ENCODE data around the gene UPP2. TPM values are rescaled to one million over a fixed set of nuclear protein-coding genes. Genes with fewer than 3 reads are reported as not detected.

UPP2 gene
- total RNA-seq, 1 donor from 2014 or later, result not detected

GRCh38 chr2:158128168-158128973 is 26.7 kb downstream of the UPP2 start:
- Histone ChIP-seq H3K4me3 (no peak overlapping the region), H3K27ac (no peak overlapping the region), H3K36me3 (no peaks in the 10 kb centered on the region), H3K27me3 (no peaks in the 10 kb centered on the region), H3K4me1 (no peaks in the 10 kb centered on the region), H3K9me3 (no peaks in the 10 kb centered on the region)
- DNase-seq, result no peak
- intact Hi-C loops (cut with DNase I), result no loop called here
- ATAC-seq, result no peak
- TF ChIP-seq CTCF (IDR thresholded peaks at IDR 0.05), result no peak

GRCh38 chr2:158129037-158129436 is 27.4 kb downstream of the UPP2 start:
- H3K27ac ChIP-seq, result no peak overlapping the region
- TF ChIP-seq CTCF (IDR thresholded peaks at IDR 0.05), result no peak

GRCh38 chr2:158130832-158131473 is 29.3 kb downstream of the UPP2 start:
- no peak overlapping the region for H3K4me3 ChIP-seq
- intact Hi-C loops (cut with DNase I), result no loop called here
- ATAC-seq (peak; percentile 52), DNase-seq (no peak)
- no peaks in the 10 kb centered on the region for H3K27me3 ChIP-seq
- H3K9me3 ChIP-seq, result no peaks in the 10 kb centered on the region
- H3K4me1 ChIP-seq, result no peaks in the 10 kb centered on the region
- no peak for TF ChIP-seq CTCF (IDR thresholded peaks at IDR 0.05)
- H3K36me3 ChIP-seq, result no peaks in the 10 kb centered on the region
- no peak overlapping the region for H3K27ac ChIP-seq

More at GRCh38 chr2:158129037-158129436, 27.4 kb downstream of the UPP2 start:
- no peaks in the 10 kb centered on the region for H3K4me1 ChIP-seq
- H3K9me3 ChIP-seq, result no peaks in the 10 kb centered on the region
- H3K27me3 ChIP-seq, result no peaks in the 10 kb centered on the region
- ATAC-seq (no peak), DNase-seq (no peak)
- no peak overlapping the region for H3K4me3 ChIP-seq
- intact Hi-C loops (cut with DNase I), result no loop called here
- H3K36me3 ChIP-seq, result no peaks in the 10 kb centered on the region

GRCh38 chr2:158131483-158131912 is 29.8 kb downstream of the UPP2 start:
- no peak overlapping the region for H3K27ac ChIP-seq
- H3K27me3 ChIP-seq, result no peaks in the 10 kb centered on the region
- H3K4me3 ChIP-seq, result no peak overlapping the region
- H3K9me3 ChIP-seq, result no peaks in the 10 kb centered on the region
- ATAC-seq, result no peak
- no peaks in the 10 kb centered on the region for H3K4me1 ChIP-seq
- DNase-seq, result no peak
- no peak for TF ChIP-seq CTCF (IDR thresholded peaks at IDR 0.05)
- H3K36me3 ChIP-seq, result no peaks in the 10 kb centered on the region
- intact Hi-C loops (cut with DNase I), result no loop called here

GRCh38 chr2:158131919-158132566 is 30.4 kb downstream of the UPP2 start:
- Histone ChIP-seq H3K4me3 (no peak overlapping the region), H3K9me3 (no peaks in the 10 kb centered on the region), H3K27me3 (no peaks in the 10 kb centered on the region), H3K27ac (no peak overlapping the region), H3K36me3 (no peaks in the 10 kb centered on the region), H3K4me1 (no peaks in the 10 kb centered on the region)
- TF ChIP-seq CTCF (IDR thresholded peaks at IDR 0.05), result no peak
- DNase-seq (no peak), ATAC-seq (peak; percentile 75)
- intact Hi-C loops (cut with DNase I), result no loop called here
